Amniotic epithelial cell (primary cell): ENCODE measurements around the gene ESX1.
"Not testable (repeated sequence)": the region's sequence is repeated elsewhere in the genome, so short reads cannot be mapped to it uniquely, and the experiment has no call there.

Experiments used
- DNase-seq: peaks from one replicate; pipeline ENCODE4 v3.0.0-alpha.2; 2010; ENCODE audit warnings: low read depth

ESX1 gene

DNA sequence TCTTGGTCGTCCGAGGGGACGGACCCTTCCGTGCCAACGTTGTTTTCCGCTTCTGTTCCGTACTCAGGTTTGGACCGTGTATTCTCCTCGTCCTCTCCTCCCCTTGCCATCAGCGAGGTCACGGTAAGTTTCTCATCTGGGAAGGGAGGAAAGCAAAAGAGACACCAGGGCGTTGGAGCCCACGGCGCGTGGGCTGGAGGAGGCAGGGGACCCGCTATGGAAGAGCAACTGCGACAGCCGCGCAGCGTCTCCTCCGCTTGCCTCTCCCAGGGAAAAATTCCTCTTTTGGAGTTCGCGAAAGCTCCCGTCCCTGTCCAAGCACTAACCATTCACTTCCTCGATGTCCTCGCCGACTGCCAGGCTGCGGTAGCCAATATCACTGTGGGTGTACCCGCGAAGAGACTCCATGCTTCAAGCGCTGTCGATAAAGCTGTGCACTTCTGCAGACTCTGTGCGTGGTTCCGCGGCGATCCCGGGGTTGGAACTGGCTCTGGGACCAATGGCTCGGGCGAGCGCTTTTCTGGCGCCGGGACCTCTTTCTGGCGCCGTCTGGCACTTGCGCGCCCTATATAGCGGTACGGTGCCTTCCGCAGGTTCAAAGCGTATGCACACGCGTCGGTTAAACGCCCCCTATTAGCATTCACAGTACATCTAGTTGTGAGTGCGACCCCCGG lies at the start of gene ESX1:
Gene ESX1 (minus strand): TSS at position 492 of the 674 bp plus-strand sequence. CDS start 84 bp downstream, at position 408.
- no peak for DNase-seq

DNA sequence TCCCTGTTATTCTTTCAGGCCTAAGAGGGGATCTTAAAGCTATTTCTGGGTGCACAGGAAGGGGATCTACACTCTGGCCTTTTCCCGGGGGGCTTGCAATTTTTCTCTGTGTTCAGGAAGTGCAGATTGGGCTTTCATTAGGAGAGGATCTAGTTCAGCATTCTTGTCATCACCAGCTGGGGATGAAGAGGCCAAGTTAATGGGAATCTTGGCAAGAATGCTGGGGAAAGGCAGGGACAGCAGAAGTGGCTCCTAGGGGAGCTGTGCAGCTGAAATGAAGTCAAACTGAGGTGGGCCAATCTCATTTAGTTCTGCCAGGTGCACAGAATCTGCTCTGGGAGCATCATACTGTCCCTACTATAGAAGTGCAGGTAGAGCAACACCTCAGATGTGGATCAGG lies 40.9 kb upstream of the ESX1 start:
- no peak for DNase-seq

DNA sequence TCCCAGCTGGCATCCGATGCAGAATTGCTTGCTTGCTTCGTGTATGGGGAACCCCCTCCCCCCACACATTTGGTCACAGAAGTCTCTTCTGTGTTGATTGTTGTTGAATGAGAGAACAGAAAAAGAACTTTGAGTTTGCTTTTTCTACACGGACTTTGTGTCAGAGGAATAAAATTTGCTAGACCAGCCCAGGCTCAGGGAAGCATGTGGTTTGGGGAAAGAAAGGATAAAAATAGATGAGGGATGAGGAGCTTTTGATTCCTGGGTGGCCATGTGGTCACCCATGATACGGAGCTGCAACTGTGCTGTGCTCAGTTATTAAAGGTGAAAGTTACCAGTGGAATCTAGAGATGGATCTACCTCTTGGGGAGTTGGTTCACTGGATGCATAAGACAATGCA lies 34.2 kb upstream of the ESX1 start:
- no peak for DNase-seq

DNA sequence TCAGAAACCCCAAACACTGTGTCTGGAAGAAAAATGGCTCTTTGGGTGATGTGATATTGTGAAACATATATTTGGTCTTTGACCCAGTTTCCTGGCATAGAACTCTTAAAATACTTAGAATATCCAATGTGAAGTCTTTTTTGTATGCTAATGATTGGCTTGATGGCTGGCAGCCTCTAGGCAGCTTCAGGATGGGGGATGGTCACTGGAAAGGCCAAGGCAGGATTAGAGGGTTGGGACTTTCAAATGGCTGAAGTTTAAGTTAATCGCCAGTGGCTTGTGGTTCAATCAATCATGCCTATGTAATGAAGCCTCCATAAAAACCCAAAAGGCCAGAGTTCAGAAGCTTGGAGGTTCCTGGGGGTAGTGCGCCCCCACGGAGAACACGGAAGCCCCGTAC lies 33.5 kb upstream of the ESX1 start:
- no peak for DNase-seq

DNA sequence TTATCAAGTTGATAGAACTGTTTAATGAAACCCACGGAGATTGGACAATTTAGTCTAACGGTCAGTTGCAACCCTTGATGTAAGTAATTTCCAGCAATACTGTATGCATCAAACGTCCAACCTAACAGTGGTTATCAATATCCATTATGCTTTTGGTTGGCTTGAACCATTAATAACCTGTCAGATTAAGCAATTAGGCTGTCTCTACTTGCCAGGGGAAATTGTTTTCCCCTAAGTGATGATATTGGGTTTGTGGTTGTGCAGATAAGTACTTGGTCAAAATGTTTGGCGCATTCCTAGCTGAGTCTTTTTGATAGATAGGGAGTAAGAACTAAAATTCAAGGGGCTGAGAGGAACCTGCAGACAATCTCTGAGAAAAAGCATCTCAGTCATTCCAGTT lies 30.5 kb upstream of the ESX1 start:
- DNase-seq = no peak

DNA sequence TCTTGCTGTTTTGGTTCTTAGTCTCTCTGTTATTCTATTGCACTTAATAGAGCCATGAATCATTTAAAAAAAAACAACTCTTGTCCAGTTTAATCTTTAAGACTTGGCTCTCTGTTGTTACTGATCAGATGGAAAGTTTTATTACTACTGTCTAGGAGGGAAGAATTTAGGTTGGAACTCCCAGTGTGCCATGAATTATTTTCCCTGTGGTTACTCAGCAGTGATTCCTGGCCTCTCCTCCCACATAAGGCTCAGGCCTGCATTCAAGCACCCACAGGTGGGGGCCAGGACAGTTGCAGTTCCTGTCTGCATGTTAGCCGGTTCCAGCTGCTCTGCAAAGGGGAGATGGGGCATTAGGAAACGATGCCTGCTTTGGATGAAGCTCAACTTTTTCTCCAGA lies 29.8 kb upstream of the ESX1 start:
- DNase-seq = peak; percentile 40

DNA sequence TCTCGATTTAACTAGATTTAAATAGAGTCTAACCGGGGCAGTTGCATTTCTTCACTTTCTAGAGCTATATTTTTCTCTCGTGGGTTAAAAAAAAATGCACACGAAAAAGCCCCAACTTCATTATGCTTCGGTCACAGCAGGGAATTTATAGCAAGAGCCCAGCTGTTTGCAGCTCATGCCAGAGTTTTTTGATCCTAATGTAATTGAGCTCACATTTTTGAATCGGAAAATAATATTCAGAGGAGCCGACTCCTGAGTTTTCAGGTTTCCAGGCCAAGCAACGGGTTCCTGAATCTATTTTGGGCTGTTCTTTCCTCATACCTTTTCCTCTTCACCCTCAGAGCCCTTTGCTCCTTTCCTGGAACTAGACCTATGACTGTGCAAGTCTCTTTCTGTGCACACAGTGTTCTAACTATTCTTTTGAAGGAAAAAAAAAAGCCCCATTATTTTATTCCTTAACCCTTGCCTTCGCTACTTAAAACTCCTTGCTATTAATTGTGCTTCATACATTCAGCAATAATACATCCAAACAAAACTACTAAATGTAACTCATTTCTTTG lies 27.5 kb upstream of the ESX1 start:
- DNase-seq = no peak

DNA sequence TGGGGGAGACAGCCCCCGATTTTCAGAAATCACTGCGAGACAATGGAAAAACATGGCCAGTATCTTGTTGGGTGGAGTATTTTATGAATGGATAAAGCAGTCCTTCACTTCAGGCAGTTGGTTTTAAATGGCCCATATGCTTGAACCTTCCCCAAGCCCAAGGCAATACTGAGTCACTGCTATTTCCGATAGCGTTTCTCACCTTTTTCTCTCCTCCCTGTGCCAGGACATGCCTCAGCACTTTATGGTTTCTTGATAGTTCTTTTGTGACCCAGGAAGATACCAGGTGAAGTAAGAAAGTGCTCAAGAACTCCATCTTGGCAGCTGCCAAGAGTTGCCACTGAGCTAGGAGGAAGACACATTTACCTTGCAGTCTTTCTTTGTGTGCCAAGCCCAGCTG lies 26.8 kb upstream of the ESX1 start:
- no peak for DNase-seq

DNA sequence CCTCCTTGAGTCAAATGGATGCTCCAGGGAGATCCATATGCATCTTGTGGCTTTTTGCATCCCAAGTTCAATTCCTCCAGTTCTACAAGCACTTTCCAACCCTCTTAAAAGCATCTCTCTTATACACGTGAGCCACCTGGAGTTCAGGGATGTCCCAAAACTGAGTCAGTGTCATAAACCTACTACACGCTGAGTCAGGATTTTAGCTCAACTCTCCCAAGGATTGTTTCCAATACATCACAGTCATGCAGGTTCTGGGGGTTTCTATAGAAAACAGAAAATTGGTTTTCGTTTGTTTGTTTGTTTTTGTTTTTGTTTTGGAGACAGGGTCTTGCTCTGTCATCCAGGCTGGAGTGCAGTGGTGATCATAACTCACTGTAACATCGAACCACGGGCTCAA lies 25.9 kb upstream of the ESX1 start:
- DNase-seq = no peak

DNA sequence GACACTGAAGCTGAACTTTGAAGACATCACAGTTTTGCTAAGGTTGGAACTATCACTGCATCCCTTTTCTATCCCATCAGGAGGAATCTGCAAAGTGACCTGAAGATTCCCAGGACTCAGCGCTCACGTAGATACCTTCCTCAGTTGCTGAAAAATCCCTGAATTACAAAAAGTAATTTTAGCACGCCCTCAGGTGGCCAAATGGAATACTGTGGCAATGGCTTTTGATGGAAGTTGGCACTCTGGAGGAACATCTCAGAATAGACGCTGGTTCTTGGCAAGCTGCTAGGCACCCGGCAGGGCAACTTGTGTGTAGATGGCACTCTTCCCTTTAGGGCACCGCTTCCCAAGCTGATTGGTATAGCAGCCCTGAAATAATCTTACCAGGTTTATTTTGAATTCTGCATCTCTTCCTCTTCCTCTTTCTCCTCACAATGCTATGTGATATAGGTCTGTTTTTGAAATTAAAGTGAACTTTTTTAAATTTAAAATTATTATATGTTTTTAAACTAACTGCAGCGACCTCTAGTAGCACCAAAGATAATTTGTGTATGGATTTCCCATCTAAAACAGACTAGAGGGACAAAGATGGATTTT lies 16.3 kb upstream of the ESX1 start:
- peak; percentile 21 for DNase-seq

DNA sequence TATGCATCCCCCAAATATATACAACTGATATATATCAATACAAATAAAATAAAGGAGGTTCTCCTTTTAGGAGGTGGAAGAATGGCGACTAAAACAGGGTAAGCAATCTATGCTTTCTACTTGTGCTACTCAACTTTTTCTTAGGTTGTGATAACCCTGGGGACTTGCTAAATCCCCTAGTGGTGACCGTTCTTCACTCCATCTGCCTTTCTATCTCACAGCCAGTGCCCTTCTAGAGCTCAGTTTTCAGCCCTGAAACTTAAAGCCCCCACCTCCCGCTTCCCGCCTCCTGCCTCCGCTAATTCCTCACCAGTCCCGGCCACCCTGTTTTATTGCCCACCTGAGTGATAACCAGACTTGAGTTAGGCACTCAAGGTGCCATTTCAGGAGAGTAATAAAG lies 15.5 kb upstream of the ESX1 start:
- DNase-seq = no peak

DNA sequence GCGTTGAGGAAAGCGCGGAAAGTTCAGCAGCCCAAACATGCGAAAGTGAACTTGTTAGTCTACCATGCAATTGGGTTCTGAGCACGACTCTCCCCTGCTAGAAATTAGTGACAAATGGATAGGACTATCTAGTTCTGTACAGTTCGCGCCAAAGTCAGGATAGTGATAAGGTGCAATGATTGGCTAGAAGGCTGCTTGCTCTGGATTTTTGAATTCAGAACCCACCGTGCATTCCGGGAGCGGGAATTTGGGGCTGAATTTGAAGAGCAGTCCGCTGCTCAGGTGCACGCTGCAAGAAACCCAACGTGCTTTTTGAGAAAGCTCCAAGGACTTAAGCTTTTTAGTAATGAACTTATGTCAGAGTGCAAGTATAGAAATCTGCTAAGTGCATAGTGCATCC lies 732 bp upstream of the ESX1 start:
- no peak for DNase-seq

DNA sequence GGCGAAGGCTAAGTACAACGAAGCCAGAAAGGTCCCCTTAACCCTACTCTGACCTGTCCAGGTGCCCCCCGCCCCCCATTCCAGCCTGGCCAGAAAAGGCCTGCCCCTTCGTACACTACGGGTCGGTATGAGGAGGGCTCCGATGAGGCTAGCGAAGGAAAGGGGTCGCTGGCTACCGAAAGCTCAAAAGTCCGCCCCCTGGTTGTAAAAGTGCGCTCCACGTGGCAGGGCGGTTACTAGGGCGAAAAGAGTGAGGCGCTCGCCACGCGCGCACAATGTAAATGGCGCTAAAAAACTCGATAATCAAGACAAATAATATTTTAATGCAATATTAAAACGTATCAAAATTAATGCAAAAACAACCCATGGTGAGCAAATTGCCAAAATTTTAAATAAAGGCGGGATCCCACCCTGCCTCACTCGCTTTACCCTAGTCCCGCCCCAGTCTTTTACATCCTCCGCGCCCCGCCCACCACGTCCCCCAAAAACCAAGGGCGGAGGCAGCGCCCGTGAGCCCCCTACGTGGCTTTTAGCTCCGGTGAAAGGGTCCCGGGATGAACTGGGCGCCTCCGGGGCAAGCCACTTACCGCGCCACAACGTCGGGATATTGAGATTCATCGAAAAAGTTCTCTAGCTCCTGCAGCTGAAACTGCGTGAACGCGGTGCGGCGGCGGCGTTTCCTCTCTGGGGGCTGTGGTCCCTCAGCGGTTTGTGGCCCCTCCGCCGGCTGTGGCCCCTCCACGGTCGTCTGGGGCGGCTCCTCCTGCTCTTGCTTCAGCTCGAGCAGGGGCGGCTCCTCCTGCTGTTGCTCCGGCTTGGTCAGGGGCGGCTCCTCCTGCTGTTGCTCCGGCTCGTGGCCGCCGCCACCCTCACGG lies 929 bp downstream of the ESX1 start:
- no peak for DNase-seq

DNA sequence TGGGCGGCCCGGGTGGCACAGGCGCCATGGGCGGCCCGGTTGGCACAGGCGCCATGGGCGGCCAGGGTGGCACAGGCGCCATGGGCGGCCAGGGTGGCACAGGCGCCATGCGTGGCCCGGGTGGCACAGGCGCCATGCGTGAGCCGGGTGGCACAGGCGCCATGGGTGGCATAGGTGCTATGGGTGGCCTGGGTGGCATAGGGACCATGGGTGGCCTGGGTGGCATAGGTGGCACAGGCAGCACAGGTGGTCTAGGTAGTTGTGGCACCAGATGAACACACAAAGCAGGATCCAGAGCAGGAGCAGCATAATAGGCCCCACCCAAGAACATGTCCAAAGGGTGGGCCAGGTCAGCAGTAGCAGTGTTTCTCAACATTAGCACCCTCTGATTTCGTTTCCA lies 4.3 kb downstream of the ESX1 start:
- no peak for DNase-seq

DNA sequence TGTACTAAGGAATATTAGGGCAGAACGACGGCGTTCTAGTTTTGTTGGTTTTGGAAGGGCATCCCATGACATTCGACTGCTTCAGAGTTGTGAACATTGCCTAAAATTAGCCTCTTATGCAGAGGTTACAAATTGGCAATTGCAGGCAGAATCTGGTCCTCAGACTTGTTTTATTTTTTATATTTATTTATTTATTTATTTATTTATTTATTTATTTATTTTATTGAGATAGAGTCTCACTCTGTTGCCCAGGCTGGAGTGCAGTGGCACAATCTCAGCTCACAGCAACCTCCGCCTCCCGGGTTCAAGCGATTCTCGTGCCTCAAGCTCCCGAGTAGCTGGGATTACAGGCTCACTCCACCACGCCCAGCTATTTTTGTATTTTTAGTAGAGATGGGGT lies 24.7 kb downstream of the ESX1 start:
- not testable (repeated sequence) for DNase-seq

DNA sequence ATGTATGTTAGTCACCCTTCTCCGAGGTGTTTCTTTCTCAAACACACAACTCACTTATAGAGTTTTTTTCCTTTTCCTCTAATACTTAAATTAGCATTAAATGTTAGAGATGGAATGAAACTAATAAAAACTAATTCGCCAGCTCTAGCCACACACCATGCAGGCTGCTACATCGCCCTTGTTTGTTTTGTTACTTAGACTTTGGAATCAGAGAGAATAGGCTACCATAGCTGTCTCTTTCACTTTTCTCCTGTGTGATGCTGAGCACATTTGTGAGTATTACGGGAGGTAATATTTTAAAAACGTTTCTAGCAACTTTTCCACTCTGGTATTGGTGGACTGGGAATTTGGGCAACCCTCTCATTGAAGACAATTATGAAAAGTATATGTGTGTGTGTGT lies 43.5 kb downstream of the ESX1 start:
- DNase-seq = no peak

DNA sequence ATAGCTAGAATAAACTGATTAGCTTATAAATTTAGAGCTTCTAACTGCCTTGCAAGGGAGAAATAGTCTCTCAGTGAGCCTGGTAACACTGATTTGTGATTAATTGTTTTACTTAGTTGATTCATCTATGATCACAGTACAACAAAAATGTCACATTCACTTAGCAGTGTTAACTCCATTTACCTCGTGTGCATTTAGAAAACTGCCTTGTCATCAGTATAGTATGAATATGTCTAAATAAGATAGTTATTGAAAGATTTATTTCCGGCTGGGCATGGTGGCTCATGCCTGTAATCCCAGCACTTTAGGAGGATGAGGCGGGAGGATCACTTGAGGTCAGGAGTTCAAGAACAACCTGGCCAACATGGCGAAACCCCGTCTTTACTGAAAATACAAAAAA lies 49.2 kb downstream of the ESX1 start:
- no peak for DNase-seq
